Measurements from ENCODE around the gene EDRF1. TPM values are rescaled to one million over a fixed set of nuclear protein-coding genes. Genes with fewer than 3 reads are reported as not detected.

EDRF1 gene
- total and polyA plus RNA-seq, 2 of the 8 experiments (the other 6 are each of a cell fraction or from before 2014, with no cell fraction given): 19.9 to 37.8 TPM

DNA sequence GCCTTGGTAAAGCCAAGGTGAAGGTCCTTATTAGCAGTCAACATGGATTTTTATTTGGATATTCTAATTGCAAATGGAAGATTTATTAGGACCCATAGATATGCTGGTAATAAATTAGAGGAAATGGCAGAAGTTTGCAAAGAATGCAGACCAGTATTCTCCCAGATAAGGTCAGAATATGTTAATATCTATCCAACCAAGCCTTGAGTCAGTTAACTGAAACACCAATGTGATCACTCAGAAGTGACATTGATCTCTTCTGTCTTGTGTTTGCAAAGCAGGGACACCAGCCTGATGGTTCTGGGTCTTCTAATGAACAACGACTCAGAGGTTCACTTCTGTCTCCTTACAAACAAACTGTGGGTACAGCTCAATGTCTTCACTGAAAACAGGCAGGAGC, 82.1 kb downstream of the EDRF1 start:
- no peak for DNase-seq (ENCODE audit: low read depth in 1 of 2, low spot score in 2 of 2)
- no peak overlapping the region for H2AFZ ChIP-seq (ENCODE audit: low read length)
- no peak overlapping the region for H2BK15ac ChIP-seq (ENCODE audit: low read length)
- H3K4ac ChIP-seq (replicated peaks; ENCODE audit: insufficient read length, low read depth, low read length): no peak overlapping the region
- H4K5ac ChIP-seq (ENCODE audit: insufficient read length, low read depth, low read length): no peak overlapping the region
- H3K36me3 ChIP-seq (ENCODE audit: control insufficient read depth in 2 of 4, insufficient read depth in 4 of 4, low read length in 3 of 4): peaks cover 0 to 25% (median 10%) of the 10 kb centered on the region in 4 experiments; a peak in 7 of 8 replicates
- peaks cover 2 to 3% of the 10 kb centered on the region in 2 experiments for H4K20me1 ChIP-seq (replicated peaks in 1 of 2; ENCODE audit: control insufficient read depth in 1 of 2, insufficient read depth in 2 of 2, low read length in 2 of 2)
- no peak overlapping the region for H2BK12ac ChIP-seq (ENCODE audit: low read depth, low read length)
- no peak overlapping the region for H3K14ac ChIP-seq (ENCODE audit: insufficient read length)
- H2BK120ac ChIP-seq (replicated peaks; ENCODE audit: low read depth, low read length): no peak overlapping the region
- H3K23me2 ChIP-seq (ENCODE audit: low read depth, low read length): no peaks in the 10 kb centered on the region
- no peak overlapping the region for H3K56ac ChIP-seq (replicated peaks; ENCODE audit: insufficient read length, low read depth, low read length)
- H2BK20ac ChIP-seq (ENCODE audit: low read length): no peak overlapping the region
- no peaks in the 10 kb centered on the region for H3K79me1 ChIP-seq (ENCODE audit: low read depth, low read length)
- no peak overlapping the region for H4K8ac ChIP-seq (ENCODE audit: extremely low read depth, insufficient read depth, low read length)
- WGBS, 2 experiments (ENCODE audit: extremely low coverage in 1 of 2, insufficient coverage in 1 of 2, insufficient read length in 1 of 2, insufficient replicate concordance in 2 of 2, low coverage in 1 of 2, low lambda C conversion rate in 2 of 2, missing lambda C conversion rate in 1 of 2): 85% methylated on average over 1 of the region's 1 CpG; no CpG with 5 or more reads in 1 of the 2 experiments
- H3K9me3 ChIP-seq (ENCODE audit: insufficient read depth in 2 of 2, low read depth in 1 of 2, low read length in 1 of 2): no peaks in the 10 kb centered on the region
- ChIA-PET CTCF (ENCODE audit: partially characterized antibody) (no interaction called here), POLR2A (ENCODE audit: partially characterized antibody) (interaction anchor here (1.1 to 1.5 kb wide), 2 partner anchors 9 to 41 kb away, joined by 3 to 4 read pairs; no protein-coding TSS in a partner anchor)
- TF ChIP-seq CREB1 (IDR thresholded peaks at IDR 0.05): no peak
- TF ChIP-seq BRCA1 (IDR thresholded peaks at IDR 0.05; ENCODE audit: low read depth, low read length): no peak
- no peak for TF ChIP-seq CBX5 (IDR thresholded peaks at IDR 0.05; ENCODE audit: low read depth, low read length)
- no peak overlapping the region for H3K4me2 ChIP-seq (ENCODE audit: insufficient read depth in 1 of 2, low read depth in 2 of 2, low read length in 2 of 2)
- H3K4me3 ChIP-seq (ENCODE audit: extremely low read depth in 1 of 4, insufficient read depth in 2 of 4, low read depth in 3 of 4, low read length in 4 of 4): no peak overlapping the region
- H3K79me2 ChIP-seq (ENCODE audit: control insufficient read depth in 1 of 2, insufficient read depth in 2 of 2, low read length in 2 of 2): no peaks in the 10 kb centered on the region
- no peak overlapping the region for H2BK5ac ChIP-seq (ENCODE audit: low read depth, low read length)
- H2AK5ac ChIP-seq (ENCODE audit: low read depth, low read length): no peak overlapping the region
- H3K23ac ChIP-seq (ENCODE audit: insufficient read length): no peak overlapping the region
- no peak for FAIRE-seq
- no peaks in the 10 kb centered on the region for H3K27me3 ChIP-seq (replicated peaks in 1 of 4; ENCODE audit: control insufficient read depth in 3 of 4, extremely low read depth in 1 of 4, insufficient read depth in 3 of 4, low read length in 3 of 4)
- H4K91ac ChIP-seq (replicated peaks; ENCODE audit: insufficient read length, low read length): no peak overlapping the region
- peaks cover 0 to 5% (median 0%) of the 10 kb centered on the region in 4 experiments; a peak in 1 of 7 replicates for H3K4me1 ChIP-seq (replicated peaks in 1 of 4; ENCODE audit: control insufficient read depth in 3 of 4, insufficient read depth in 4 of 4, low read length in 3 of 4)
- no peak overlapping the region for H3K18ac ChIP-seq (ENCODE audit: extremely low read depth, low read length)
- H3K27ac ChIP-seq (ENCODE audit: low read depth, low read length): no peak overlapping the region
- no peak overlapping the region for H3K9ac ChIP-seq (replicated peaks in 1 of 4; ENCODE audit: extremely low read depth in 1 of 4, low read depth in 3 of 4, low read length in 3 of 4)
